ENCODE data around the gene CSK. TPM values are rescaled to one million over a fixed set of nuclear protein-coding genes. Genes with fewer than 3 reads are reported as not detected.

Gene CSK
- total RNA-seq, 4 donors from 2014 or later, result 30.6 to 130 (median 45.2) TPM

GRCh38 chr15:74845208-74845568 is 63.3 kb downstream of the CSK start:
- intact Hi-C loops (cut with DNase I), result no loop called here
- no peaks in the 10 kb centered on the region for H3K9me3 ChIP-seq
- WGBS, 2 donors, result 45 to 62% methylated on average over 2 to 5 of the region's 5 CpGs
- H3K27me3 ChIP-seq, result no peaks in the 10 kb centered on the region
- H3K4me3 ChIP-seq, result no peak overlapping the region
- DNase-seq, result no peak
- TF ChIP-seq POLR2A (IDR thresholded peaks at IDR 0.05) (no peak), CTCF (IDR thresholded peaks at IDR 0.05) (no peak)
- peaks cover 19 to 64% (median 27%) of the 10 kb centered on the region in 3 donors for H3K4me1 ChIP-seq
- peak overlapping the region; percentile 54 to 98 (median 96) for H3K27ac ChIP-seq
- H3K36me3 ChIP-seq, result peaks cover 10 to 82% (median 20%) of the 10 kb centered on the region in 3 donors

- Histone ChIP-seq H3K27ac (peak overlapping the region; percentile 54 to 98 (median 96)), H3K4me3 (no peak overlapping the region), H3K4me1 (peaks cover 19 to 60% (median 27%) of the 10 kb centered on the region in 3 donors), H3K36me3 (peaks cover 11 to 82% (median 24%) of the 10 kb centered on the region in 3 donors), H3K9me3 (no peaks in the 10 kb centered on the region), H3K27me3 (no peaks in the 10 kb centered on the region)
- intact Hi-C loops (cut with DNase I), result no loop called here
- no peak for DNase-seq
- WGBS, 2 donors, result 56 to 69% methylated on average over 3 to 4 of the region's 4 CpGs
- TF ChIP-seq POLR2A (IDR thresholded peaks at IDR 0.05), result no peak
- no peak for TF ChIP-seq CTCF (IDR thresholded peaks at IDR 0.05)
Measured at GRCh38 chr15:74845581-74845980, 63.7 kb downstream of the CSK start.

- no peak overlapping the region for H3K4me3 ChIP-seq
- intact Hi-C loops (cut with DNase I), result no loop called here
- no peak for TF ChIP-seq POLR2A (IDR thresholded peaks at IDR 0.05)
- TF ChIP-seq CTCF (IDR thresholded peaks at IDR 0.05), result no peak
- peak overlapping the region in 2 of 4 donors; percentile 44 to 61 for H3K27ac ChIP-seq
- peaks cover 21 to 86% (median 40%) of the 10 kb centered on the region in 3 donors for H3K36me3 ChIP-seq
- no peaks in the 10 kb centered on the region for H3K27me3 ChIP-seq
- no peak for DNase-seq
- peaks cover 11 to 42% (median 12%) of the 10 kb centered on the region in 3 donors for H3K4me1 ChIP-seq
- WGBS, 2 donors, result 40 to 89% methylated on average over 1 of the region's 3 CpGs
- H3K9me3 ChIP-seq, result no peaks in the 10 kb centered on the region
Measured at GRCh38 chr15:74847432-74847831, 65.6 kb downstream of the CSK start.

- Histone ChIP-seq H3K4me3 (no peak overlapping the region), H3K4me1 (peaks cover 0 to 18% (median 0%) of the 10 kb centered on the region in 3 donors), H3K27me3 (no peaks in the 10 kb centered on the region), H3K27ac (no peak overlapping the region), H3K36me3 (peaks cover 37 to 98% (median 59%) of the 10 kb centered on the region in 3 donors), H3K9me3 (no peaks in the 10 kb centered on the region)
- 92 to 100% methylated on average over 1 to 3 of the region's 4 CpGs for WGBS, 2 donors
- intact Hi-C loops (cut with DNase I), result no loop called here
- TF ChIP-seq POLR2A (IDR thresholded peaks at IDR 0.05) (no peak), CTCF (IDR thresholded peaks at IDR 0.05) (no peak)
- no peak for DNase-seq
Measured at GRCh38 chr15:74850393-74850792, 68.5 kb downstream of the CSK start.

- no peaks in the 10 kb centered on the region for H3K27me3 ChIP-seq
- peaks cover 32 to 83% (median 59%) of the 10 kb centered on the region in 3 donors for H3K36me3 ChIP-seq
- 100% methylated on average over 1 to 2 of the region's 7 CpGs for WGBS, 2 donors
- H3K9me3 ChIP-seq, result no peaks in the 10 kb centered on the region
- intact Hi-C loops (cut with DNase I), result no loop called here
- no peak for TF ChIP-seq CTCF (IDR thresholded peaks at IDR 0.05)
- no peak for TF ChIP-seq POLR2A (IDR thresholded peaks at IDR 0.05)
- no peak for DNase-seq
- no peak overlapping the region for H3K27ac ChIP-seq
- H3K4me1 ChIP-seq, result peaks cover 0 to 26% (median 4%) of the 10 kb centered on the region in 3 donors
- no peak overlapping the region for H3K4me3 ChIP-seq
Measured at GRCh38 chr15:74851960-74852359, 70.1 kb downstream of the CSK start.

Small RNAs within 50 kb of the gene (small RNA-seq; reads per million reads assigned to genes)
- gene CPLX3 (0 reads per million in 4 donors), gene MIR4513 (0 reads per million in 4 donors), gene MIR6882 (0.18 to 0.68 (median 0.26) reads per million in 4 donors)

Other genes starting within 250 kb of the CSK start
- gene ARID3B, start 240.9 kb upstream of the CSK start, total RNA-seq, result 10 to 100 TPM in 1 of 4 donors, 1 to 10 TPM in 3; 4.5 to 11.6 (median 6.4) TPM
- 100 to 1,000 TPM in 1 of 4 donors, 10 to 100 TPM in 3; 46.8 to 105 (median 58.0) TPM for gene CLK3, start 166.2 kb upstream of the CSK start, total RNA-seq
- 10 to 100 TPM in 3 of 4 donors, 1 to 10 TPM in 1; 10.0 to 17.4 (median 13.2) TPM for gene EDC3, start 86.1 kb upstream of the CSK start, total RNA-seq
- 1 to 10 TPM in 1 of 4 donors, under 1 TPM in 1, not detected in 2; 0.18 to 1.1 TPM for gene CYP1A1, start 56.6 kb upstream of the CSK start, total RNA-seq
- not detected for gene CYP1A2, start 33.2 kb upstream of the CSK start, total RNA-seq
- gene LMAN1L, start 30.8 kb downstream of the CSK start, total RNA-seq, result under 1 TPM in 1 of 4 donors, not detected in 3; 0.18 TPM
- under 1 TPM in 1 of 4 donors, not detected in 3; 0.11 TPM for gene CPLX3, start 44.5 kb downstream of the CSK start, total RNA-seq
- 100 to 1,000 TPM in 1 of 4 donors, 10 to 100 TPM in 3; 53.3 to 113 (median 60.9) TPM for gene ULK3, start 61.1 kb downstream of the CSK start, total RNA-seq
- 100 to 1,000 TPM in 1 of 4 donors, 10 to 100 TPM in 3; 65.8 to 131 (median 88.7) TPM for gene SCAMP2, start 91.3 kb downstream of the CSK start, total RNA-seq
- 10 to 100 TPM; 26.5 to 51.9 (median 47.9) TPM for gene MPI, start 108.0 kb downstream of the CSK start, total RNA-seq
- 10 to 100 TPM; 29.3 to 71.8 (median 45.4) TPM for gene FAM219B, start 124.8 kb downstream of the CSK start, total RNA-seq
- gene COX5A, start 156.0 kb downstream of the CSK start, total RNA-seq, result 100 to 1,000 TPM; 110 to 197 (median 172) TPM
- gene RPP25, start 174.7 kb downstream of the CSK start, total RNA-seq, result 10 to 100 TPM in 3 of 4 donors, 1 to 10 TPM in 1; 5.8 to 12.5 (median 12.3) TPM
- gene SCAMP5, start 213.5 kb downstream of the CSK start, total RNA-seq, result 1 to 10 TPM in 1 of 4 donors, under 1 TPM in 3; 0.57 to 2.0 (median 0.67) TPM
- 10 to 100 TPM; 11.6 to 14.7 (median 12.4) TPM for gene PPCDC, start 241.5 kb downstream of the CSK start, total RNA-seq

All from esophagus squamous epithelium (tissue), 5 donors.